Measurements from ENCODE around the gene EBI3.
"Not testable (repeated sequence)": the region's sequence is repeated elsewhere in the genome, so short reads cannot be mapped to it uniquely, and the experiment has no call there.

The EBI3 gene

DNA sequence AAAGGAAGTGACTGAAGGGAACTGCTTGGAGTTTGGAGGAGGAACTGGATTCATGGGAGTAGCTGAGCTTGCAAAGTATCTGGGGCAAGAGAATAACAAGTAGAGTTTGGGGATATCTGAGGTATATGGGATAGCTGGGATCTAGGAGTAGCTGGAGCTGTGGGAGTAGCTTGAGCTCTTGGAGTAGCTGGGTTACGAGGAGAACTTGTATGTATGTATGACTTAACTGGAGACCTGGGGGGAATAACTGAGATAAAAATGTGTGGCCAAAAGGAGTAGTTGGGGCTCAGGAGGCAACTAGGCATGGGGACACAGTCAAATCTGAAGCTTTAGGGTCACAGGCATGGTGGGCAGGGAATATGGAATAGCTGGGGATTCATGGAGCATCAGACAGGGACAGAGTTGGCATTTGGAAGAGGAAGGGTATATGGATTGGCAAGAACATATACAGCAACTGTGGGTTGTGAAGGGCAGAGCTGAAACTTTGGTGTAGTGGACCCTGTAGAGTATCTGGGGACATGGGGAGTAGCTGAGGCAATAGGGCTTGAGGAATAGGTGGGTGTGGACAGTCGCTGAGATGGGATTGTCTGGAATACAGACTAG is 28.3 kb upstream of the EBI3 start:
- DNase-seq: no peak

DNA sequence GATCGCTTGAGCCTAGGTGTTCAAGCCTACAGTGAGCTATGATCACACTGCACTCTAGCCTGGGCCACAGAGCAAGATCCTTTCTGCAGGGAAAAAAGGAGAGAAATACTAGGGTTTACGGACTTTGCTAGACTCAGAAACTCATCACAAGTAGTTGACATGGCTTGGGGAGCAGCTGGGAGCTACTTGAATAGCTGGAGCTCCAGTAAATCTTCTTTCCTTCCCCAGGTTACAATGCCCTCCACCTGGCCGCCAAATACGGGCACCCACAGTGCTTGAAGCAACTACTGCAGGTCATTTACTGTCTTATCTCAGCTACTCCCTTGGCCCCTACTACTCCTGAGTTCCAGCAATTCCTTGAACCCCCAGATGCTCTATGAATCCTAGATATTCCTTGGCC is 27.5 kb upstream of the EBI3 start:
- no peak for DNase-seq

DNA sequence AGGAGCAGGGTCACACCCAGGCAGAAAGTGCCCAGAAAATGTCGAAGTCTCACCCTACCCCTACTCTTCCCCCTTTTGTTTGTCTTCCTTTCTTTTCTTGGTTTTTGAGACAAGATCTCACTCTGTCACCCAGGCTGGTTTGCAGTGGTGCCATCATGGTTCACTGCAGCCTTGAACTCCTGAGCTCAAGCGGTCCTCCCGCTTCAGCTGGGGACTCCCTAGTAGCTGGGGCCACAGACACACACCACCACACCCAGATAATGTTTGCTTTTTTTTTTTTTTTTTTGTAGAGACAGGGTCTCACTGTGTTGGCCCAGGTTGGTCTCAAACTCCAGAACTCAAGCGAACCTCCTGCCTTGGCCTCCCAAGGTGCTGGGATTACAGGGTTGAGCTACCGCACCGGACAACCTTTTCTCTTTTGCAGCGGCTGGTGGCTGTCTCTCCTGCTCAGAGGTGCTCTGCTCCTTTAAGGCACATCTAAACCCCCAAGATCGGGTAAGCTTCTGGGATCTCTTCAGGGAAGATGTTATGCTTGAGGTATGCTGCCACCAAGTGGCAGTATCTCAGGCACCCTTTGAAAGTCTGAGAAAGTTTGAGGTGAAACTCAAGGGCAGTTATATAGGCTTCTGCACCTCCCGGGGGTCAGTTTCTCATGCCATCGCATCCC is 22.4 kb upstream of the EBI3 start:
- no peak for DNase-seq

DNA sequence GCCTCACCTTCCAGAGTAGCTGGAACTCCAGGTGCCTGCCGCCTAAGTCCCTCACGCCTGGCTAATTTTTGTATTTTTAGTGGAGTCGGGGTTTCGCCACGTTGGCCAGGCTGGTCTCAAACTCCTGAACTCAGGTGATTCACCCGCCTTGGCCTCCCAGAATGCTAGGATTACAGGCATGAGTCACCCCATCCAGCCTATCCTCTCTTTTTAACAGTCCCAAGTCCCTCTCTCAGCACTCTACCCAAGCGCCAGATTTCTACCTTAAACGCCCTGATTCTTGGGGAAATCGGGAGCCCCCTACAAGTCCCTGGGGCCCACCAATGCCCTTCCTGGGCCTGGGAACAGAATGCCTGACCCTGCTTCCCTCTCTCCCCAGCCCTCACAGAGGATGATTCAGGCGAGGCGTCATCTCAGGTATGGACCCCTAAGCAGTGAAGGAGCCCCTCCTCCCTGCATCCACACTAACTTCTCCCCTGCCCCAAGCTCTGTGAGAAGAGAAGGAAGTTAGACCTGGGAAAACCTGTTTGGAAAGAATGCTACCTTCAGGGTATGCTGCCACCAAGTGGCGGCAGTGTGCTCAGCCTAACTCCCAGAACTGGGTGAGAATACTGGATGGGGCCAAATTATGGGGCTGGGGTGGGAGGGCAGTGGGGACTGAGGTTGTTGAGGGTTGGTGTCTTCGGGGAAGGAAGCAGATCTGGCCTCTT is 20.8 kb upstream of the EBI3 start:
- peak; percentile 17 for DNase-seq

DNA sequence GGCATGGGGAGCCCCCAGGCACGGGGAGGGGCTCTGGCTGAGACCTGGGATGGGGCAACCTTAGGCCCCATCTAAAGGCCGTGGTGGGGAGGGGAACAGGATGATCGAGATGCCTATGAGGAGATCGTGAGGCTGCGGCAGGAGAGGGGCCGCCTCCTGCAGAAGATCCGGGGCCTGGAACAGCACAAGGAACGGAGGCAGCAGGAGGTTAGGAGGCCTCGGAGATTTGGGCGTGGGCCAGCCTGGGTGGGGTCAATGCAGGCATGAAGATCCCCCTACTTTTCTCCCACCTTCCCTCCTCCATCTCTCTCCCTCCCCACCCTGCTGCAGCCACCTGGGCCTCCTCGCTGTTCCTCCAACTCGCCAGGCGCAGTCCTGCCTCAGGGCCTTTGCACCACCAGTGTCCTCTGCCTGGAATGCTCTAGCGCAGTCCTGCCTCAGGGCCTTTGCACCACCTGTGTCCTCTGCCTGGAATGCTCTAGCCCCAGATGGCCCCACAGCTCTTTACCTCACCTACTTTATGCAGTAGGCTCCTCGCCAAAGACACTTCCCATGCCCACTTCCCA is 19.1 kb upstream of the EBI3 start:
- no peak for DNase-seq

DNA sequence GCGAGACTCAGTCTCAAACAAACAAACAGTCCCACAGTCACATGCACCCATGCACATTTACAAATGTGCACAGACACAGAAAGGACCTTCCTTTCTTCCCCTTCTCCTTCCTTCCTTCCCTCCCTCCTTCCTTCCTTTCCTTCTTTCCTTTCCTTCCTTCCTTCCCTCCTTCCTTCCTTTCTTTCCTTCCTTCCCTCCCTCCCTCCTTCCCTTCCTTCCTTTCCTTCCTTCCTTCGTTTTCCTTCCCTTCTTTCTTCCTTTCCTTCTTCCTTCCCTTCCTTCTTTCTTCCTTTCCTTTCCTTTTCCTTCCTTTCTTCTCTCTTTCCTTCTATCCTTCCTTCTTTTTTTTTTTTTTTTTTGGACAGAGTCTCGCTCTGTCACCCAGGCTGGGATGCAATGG is 16.2 kb upstream of the EBI3 start:
- DNase-seq: no peak

DNA sequence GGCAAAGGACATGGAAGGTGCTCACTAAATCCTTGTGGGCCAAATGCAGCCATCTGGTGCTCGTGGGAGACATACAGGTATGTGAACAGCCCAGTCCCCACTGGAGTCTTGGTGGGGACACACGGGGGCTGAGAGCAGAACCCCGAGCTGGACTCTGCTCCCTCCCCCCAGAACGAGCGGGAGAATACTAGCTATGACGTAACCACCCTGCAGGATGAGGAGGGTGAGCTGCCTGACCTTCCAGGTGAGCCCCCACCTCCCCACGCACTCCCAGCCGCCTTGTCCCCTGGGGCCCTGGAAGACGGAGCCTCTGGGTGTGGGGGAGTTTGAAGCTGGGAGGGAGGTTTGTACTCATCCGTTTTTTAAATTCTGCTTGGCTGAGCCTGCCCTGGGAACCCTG is 13.5 kb upstream of the EBI3 start:
- no peak for DNase-seq

DNA sequence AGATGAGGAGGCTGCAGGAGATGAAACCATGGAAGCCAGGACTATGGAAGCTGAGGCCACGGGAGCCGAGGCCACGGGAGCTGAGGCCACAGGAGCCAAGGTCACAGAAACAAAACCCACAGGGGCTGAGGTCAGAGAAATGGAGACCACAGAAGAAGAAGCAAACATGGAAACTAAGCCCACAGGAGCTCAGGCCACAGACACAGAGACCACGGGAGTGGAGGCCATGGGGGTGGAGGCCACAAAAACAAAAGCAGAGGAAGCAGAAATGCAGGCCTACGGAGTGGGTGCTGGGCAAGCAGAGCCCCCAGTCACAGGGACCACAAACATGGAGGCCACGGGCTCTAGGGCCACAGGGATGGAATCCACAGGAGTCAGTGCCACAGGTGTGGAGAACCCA is 12.5 kb upstream of the EBI3 start:
- no peak for DNase-seq

DNA sequence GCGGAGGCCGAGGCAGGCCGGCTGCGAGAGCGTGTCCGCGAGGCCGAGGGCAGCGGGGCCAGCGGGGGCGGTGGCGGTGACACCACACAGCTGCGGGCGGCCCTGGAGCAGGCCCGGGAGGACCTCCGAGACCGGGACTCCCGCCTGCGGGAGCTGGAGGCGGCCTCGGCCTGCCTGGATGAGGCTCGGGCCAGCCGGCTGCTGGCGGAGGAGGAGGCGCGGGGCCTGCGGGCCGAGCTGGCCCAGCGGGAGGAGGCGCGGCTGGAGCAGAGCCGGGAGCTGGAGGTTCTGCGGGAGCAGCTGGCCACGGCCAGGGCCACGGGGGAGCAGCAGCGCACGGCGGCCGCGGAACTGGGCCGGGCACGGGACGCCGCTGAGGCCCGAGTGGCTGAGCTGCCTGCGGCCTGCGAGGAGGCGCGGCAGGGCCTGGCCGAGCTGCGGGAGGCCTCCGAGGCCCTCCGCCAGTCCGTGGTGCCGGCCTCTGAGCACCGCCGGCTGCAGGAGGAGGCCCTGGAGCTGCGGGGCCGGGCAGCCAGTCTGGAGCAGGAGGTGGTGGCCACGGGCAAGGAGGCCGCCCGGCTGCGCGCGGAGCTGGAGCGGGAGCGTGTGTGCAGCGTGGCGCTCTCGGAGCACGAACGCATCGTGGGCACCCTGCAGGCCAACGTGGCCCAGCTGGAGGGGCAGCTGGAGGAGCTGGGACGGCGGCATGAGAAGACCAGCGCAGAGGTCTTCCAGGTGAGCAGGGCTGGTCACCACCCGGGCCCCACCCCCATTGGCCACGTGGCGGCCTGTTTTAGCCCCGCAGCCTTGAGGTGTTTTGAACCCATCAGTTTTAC is 11.7 kb upstream of the EBI3 start:
- DNase-seq: no peak

DNA sequence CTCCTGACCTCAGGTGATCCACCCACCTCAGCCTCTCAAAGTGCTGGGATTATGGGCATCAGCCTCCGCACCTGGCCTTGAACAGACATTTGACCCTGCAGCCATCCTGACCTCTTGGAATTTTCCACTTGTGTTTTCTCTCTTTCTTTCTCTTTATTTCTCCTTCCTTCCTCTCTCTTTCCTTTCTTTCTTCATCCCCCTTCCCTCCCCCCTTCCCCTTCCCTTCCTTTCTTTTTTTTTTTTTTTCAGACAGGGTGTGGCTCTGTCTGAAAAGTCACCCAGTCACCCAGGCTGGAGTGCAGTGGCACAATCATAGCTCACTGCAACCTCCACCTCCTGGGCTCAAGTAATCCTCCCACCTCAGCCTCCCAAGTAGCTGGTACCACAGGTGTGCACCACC is 10.8 kb upstream of the EBI3 start:
- DNase-seq: not testable (repeated sequence)

DNA sequence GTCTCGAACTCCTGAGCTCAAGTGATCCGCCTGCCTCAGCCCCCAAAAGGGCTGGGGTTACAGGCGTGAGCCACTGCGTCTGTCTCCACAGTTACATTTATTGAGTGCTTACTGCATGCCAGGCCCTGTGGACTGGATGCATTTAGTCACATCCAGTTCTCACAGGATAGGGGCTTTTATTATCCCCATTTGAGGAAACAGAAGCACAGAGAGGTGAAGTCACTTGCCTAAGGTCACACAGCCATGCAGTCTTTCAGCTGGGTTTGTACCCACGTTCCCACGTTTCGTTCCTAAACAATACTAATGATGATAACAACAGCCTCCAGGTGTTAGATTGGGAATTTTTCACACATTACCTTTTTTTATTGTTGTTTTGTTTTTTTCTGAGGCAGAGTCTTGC is 9.1 kb upstream of the EBI3 start:
- no peak for DNase-seq

DNA sequence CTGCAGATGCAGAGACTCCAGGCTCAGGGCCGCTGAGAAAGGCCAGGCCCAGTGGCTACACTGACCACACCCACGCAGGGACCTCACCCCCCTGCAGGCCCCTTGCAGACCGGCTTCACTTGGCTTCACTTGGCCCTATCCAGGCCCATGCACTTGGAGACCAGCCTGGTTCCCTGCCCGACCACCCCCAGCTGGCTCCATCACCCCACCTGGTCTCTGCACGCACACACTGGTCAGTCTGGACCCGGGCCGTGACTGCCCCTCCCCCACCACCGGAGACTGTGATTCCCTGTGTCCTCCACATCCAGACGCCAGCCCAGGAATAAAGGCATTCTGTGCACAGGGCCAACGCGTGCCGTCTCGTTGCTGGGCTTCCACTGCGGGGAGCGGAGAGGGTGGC is 4.9 kb upstream of the EBI3 start:
- DNase-seq: no peak

DNA sequence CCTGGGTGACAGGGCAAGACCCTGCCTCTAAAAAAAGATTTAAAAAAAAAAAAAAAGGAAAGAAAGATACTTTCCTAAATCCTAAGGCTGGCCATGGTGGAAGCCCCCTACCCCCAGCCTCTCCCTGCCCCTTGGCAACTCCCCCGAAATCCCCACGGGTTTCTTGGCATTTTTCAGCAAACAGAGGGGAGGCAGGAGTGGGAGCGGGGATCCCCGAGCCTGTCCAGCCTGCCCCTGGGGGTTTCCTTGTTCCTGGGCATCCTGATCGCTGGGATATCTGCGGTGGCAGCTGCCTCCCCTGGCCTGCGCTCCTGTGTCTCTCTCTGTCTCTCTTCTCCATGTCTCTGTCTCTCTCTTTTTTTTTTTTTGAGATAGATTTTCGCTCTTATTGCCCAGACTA is 3.4 kb upstream of the EBI3 start:
- DNase-seq: no peak

DNA sequence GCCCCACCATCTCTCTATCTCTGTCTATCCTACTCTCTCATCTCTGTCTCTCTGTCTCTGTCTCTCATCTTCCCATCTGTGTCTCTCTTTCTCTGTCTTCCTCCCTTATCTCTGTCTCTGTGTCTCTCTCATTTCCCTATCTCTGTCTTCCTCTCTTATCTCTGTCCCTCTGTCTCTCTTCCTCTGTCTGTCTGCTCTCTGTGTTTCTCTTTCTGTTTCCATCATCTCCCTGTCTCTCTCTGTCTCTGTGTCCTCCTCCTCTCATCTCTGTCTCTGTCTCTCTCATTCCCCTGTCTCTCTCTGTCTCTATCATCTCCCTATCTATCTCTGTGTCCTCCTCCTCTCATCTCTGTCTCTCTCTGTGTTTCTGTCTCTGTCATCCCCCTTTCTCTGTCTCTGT is 1.6 kb upstream of the EBI3 start:
- DNase-seq: no peak

DNA sequence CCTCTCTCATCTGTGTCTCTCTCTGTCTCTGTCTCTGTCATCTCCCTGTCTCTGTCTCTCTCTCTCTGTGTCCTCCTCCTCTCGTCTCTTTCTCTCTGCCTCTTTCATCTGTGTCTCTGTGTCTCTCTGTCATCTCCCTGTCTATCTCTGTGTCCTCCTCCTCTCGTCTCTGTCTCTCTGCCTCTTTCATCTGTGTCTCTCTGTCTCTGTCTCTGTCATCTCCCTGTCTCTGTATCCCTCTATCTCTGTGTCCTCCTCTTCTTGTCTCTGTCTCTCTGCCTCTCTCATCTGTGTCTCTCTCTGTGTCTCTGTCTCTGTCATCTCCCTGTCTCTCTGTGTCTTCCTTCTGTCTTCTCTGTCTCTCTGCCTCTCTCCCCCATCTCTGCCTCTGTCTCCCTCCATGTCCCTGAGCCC is 551 bp upstream of the EBI3 start:
- DNase-seq: no peak

DNA sequence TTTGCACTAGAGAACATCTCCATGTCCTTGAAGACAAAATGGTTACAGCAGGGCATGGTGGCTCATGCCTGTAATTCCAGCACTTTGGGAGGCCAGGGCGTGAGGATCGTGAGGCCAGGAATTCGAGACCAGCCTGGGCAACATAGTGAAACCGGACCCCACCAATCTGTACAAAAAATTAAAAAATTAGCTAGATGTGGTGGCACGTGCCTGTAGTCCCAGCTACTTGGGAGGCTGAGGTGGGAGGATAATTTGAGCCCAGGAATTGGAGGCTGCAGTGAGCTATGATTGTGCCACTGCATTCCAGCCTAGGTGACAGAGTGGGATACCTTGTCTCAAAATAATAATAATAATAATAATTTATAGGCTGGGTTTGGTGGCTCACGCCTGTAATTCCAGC is 914 bp downstream of the EBI3 start:
- not testable (repeated sequence) for DNase-seq

DNA sequence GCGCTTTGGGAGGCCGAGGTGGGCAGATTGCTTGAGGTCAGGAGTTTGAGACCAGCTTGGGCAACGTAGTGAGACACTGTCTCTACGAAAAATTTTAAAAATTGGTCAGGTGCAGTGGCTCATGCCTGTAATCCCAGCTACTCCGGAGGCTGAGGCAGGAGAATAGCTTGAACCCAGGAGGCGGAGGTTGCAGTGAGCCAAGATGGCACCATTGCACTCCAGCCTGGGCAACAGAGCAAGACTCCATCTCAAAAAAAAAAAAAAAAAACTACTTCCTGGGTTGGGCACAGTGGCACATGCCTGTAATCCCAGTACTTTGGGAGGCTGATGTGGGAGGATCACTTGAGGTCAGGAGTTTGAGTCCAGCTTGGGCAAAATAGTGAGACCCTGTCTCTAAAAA is 2.2 kb downstream of the EBI3 start:
- not testable (repeated sequence) for DNase-seq

DNA sequence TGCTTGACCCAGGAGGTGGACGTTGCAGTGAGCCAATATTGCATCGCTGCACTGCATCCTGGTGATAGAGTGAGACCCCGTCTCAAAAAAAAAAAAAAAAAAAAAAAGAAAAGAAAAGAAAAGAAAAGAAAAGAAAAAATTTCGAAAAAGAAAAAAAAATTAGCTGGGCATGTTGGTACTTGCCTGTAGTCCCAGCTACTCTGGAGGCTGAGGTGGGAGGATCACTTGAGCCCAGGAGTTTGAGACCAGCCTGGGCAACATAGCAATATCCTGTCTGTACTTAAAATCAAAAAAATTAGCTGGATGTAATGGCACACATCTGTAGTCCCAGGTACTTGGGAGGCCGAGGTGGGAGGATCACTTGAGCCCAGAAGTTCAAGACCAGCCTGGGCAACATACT is 2.8 kb downstream of the EBI3 start:
- DNase-seq: not testable (repeated sequence)

DNA sequence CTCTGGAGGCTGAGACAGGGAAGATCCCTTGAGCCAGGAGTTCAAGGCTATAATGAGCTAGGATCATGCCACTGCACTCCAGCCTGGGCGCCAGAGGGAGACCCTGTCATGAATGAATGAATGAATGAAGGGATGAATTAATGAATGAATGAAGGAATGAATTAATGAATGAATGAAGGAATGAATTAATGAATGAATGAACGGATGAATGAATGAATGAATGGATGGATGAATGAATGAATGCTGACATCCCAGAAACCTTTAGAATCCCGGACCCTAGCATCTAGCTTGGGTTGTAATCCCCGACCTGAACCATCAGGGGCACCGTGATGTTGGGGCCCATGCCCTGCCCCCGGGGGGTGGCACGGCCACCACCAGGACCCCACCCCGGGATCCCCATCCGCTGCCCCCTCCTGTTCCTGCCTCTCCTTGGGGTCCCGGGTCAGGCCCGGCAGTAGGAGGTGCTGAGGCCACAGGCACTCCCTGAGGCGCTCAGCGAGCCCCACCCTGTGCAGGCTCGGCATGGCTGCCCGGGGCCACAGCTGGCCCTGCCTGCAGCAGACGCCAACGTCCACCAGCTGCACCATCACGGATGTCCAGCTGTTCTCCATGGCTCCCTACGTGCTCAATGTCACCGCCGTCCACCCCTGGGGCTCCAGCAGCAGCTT is 3.4 kb downstream of the EBI3 start:
- DNase-seq: no peak

DNA sequence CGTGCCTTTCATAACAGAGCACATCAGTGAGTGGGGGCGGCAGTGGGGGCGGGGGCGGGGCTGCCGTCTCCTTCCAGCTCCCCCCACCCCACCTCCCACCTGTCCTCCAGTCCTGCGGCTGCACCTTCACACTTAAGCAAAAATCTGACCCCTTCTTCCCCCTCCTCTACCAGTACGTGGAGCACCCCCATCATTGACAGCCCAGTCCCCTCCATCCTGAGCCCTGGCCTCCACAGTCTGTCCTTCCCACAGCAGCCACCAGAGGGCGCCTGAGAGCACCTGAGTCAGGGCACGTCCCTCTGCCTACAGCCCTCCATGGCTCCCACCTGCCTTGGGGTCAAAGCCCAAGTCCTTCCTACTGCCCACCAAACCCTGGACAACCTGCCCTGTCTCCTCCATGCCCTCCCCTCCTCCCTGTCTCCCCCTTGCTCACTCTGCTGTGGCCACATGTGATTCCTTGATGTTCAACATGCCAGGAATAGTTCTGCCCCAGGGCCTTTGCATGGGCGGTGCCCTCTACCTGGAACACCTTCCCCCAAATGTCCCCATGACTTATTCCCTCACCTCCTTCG is 4.0 kb downstream of the EBI3 start:
- DNase-seq: peak; percentile 16

DNA sequence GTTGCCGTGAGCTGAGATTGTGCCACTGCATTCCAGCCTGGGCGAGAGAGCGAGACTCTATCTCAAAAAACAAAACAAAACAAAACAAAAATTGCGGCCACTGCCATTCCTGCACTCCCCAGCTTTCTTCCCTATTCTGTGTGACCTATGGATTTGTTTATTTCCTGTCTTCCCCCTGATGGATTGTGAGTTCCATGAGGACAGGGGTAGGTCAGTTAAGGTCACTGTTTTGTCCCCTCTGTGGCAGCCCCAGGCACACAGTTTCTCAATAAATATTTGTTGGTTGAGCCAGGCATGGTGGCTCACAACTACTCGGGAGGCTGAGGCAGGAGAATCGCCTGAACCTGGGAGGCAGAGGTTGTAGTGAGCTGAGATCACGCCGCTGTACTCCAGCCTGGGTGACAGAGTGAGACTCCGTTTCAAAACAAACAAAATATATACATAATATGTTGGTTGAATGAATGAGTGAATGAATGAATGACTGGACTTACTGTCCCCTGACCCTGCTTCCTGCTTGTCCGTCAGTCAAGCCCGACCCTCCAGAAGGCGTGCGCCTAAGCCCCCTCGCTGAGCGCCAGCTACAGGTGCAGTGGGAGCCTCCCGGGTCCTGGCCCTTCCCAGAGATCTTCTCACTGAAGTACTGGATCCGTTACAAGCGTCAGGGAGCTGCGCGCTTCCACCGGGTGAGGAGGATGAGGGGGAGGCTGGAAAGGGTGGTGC is 5.0 kb downstream of the EBI3 start:
- DNase-seq: no peak

DNA sequence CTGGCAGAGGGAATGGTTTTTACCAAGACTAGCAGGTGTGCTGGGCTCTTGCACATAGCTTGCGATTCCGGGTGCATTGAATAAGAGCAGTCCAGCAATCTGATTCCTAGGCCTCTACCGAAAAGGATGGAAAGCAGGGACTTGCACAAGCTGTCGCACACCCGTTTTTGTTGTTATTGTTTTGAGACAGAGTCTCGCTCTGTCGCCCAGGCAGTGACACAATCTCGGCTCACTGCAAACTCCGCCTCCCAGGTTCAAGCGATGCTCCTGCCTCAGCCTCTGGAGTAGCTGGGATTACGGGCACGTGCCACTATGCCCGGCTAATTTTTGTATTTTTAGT is 5.5 kb downstream of the EBI3 start:
- DNase-seq: no peak

All from fibroblast of upper back skin (primary cell).